DMS 273 treated with DMSO at 0.1 percent for 48 hours (cell line): ENCODE data around the gene CDH1.
"Not testable (repeated sequence)": the region's sequence is repeated elsewhere in the genome, so short reads cannot be mapped to it uniquely, and the experiment has no call there.

Source experiments
- DNase-seq: peaks from one replicate; lab custom pipeline; 2025; lab: John Stamatoyannopoulos, UW

Gene CDH1

GRCh38 chr16:68737046-68737729 is at the start of gene CDH1:
Gene CDH1 (plus strand): TSS chr16:68737292. CDS start chr16:68737416, 124 bp downstream.
- no peak for DNase-seq

GRCh38 chr16:68689921-68690320 is 47.2 kb upstream of the CDH1 start:
- no peak for DNase-seq

GRCh38 chr16:68695575-68695974 is 41.5 kb upstream of the CDH1 start:
- DNase-seq = no peak

- DNase-seq = no peak
Measured at GRCh38 chr16:68696514-68696913, 40.6 kb upstream of the CDH1 start.

- DNase-seq = no peak
Measured at GRCh38 chr16:68698091-68698490, 39.0 kb upstream of the CDH1 start.

GRCh38 chr16:68700120-68700519 is 37.0 kb upstream of the CDH1 start:
- DNase-seq = no peak

GRCh38 chr16:68700831-68701230 is 36.3 kb upstream of the CDH1 start:
- no peak for DNase-seq

GRCh38 chr16:68704232-68704867 is 32.7 kb upstream of the CDH1 start:
- DNase-seq = peak; percentile 44

GRCh38 chr16:68707340-68708152 is 29.5 kb upstream of the CDH1 start:
- no peak for DNase-seq

GRCh38 chr16:68710211-68710610 is 26.9 kb upstream of the CDH1 start:
- DNase-seq = no peak

GRCh38 chr16:68711421-68712139 is 25.5 kb upstream of the CDH1 start:
- DNase-seq = no peak

- DNase-seq = no peak
Measured at GRCh38 chr16:68713361-68713760, 23.7 kb upstream of the CDH1 start.

- DNase-seq = no peak
Measured at GRCh38 chr16:68715471-68715870, 21.6 kb upstream of the CDH1 start.

- not testable (repeated sequence) for DNase-seq
Measured at GRCh38 chr16:68716516-68716915, 20.6 kb upstream of the CDH1 start.

GRCh38 chr16:68717684-68718083 is 19.4 kb upstream of the CDH1 start:
- no peak for DNase-seq

- DNase-seq = no peak
Measured at GRCh38 chr16:68718590-68718989, 18.5 kb upstream of the CDH1 start.

GRCh38 chr16:68719993-68720489 is 17.1 kb upstream of the CDH1 start:
- no peak for DNase-seq

- no peak for DNase-seq
Measured at GRCh38 chr16:68722119-68723024, 14.7 kb upstream of the CDH1 start.

GRCh38 chr16:68724797-68725196 is 12.3 kb upstream of the CDH1 start:
- DNase-seq = no peak

GRCh38 chr16:68728523-68728922 is 8.6 kb upstream of the CDH1 start:
- DNase-seq = no peak

- DNase-seq = no peak
Measured at GRCh38 chr16:68731637-68732036, 5.5 kb upstream of the CDH1 start.
